Vagina (tissue), 2 donors: ENCODE measurements around the gene ZNF268. TPM values are rescaled to one million over a fixed set of nuclear protein-coding genes. Genes with fewer than 3 reads are reported as not detected.

Experiments used
- DNase-seq, 2 donors: peaks; one replicate each; pipeline ENCODE4 v3.0.0-alpha.2; 2017; ENCODE audit errors: extremely low spot score in 2 of 2
- H3K27ac ChIP-seq: fragments of 200-600 bp; sonication (generic); one replicate; pipeline ENCODE4 v1.5.1; 2019
- H3K27me3 ChIP-seq: fragments of 200-600 bp; sonication (generic); one replicate; pipeline ENCODE4 v1.5.1; 2019
- H3K36me3 ChIP-seq, 2 donors: fragments of 200-600 bp; sonication (generic); one replicate each; pipeline ENCODE4 v1.5.1; 2017 to 2019
- H3K4me1 ChIP-seq: fragments of 200-600 bp; sonication (generic); one replicate; pipeline ENCODE4 v1.5.1; 2019
- H3K4me3 ChIP-seq, 2 donors: fragments of 200-600 bp; sonication (generic); 1 replicate in 1 of 2; 2 replicates in 1 of 2; pipeline ENCODE4 v1.5.1; 2016 to 2019
- H3K9me3 ChIP-seq: fragments of 200-600 bp; sonication (generic); one replicate; pipeline ENCODE4 v1.5.1; 2019
- CTCF ChIP-seq, 3 experiments: fragments of 450-650 bp in 2 of 3; fragments of 200-600 bp in 1 of 3; sonication (generic) in 1 of 3; IDR thresholded peaks; one replicate each; pipeline ENCODE4 v1.5.1; 2017 to 2019; ENCODE audit warnings: antibody characterized with exemption in 3 of 3, mild to moderate bottlenecking in 2 of 3, moderate library complexity in 2 of 3
- POLR2A ChIP-seq, 2 donors: fragments of 450-650 bp; IDR thresholded peaks; one replicate each; pipeline ENCODE4 v1.6.1; 2017; ENCODE audit warnings: antibody characterized with exemption in 2 of 2, mild to moderate bottlenecking in 2 of 2, moderate library complexity in 2 of 2
- POLR2AphosphoS5 ChIP-seq, 2 donors: sonication (generic); formaldehyde crosslinking; IDR thresholded peaks; one replicate each; pipeline ENCODE4 v1.9.0; 2017; ENCODE audit warnings: antibody characterized with exemption in 2 of 2, mild to moderate bottlenecking in 2 of 2, low read depth in 1 of 2; ENCODE audit not compliant: insufficient read depth in 1 of 2
- intact Hi-C: fragments of 100-400 bp; cut with DNase I; formaldehyde crosslinking; loops from one replicate; pipeline ENCODE4 v1.15.1; 2023
- total RNA-seq: library from RNA; depleted of rRNA; stranded (reverse); fragments of >200 nt; gene quantifications from one replicate; pipeline ENCODE4 v1.2.3, GENCODE V29; 2016

The ZNF268 gene
- total RNA-seq, 1 donor from 2014 or later = 9.1 TPM

- Histone ChIP-seq H3K27me3 (no peaks in the 10 kb centered on the region), H3K36me3 (peaks cover 9 to 60% of the 10 kb centered on the region in 2 donors), H3K27ac (no peak overlapping the region), H3K4me1 (no peaks in the 10 kb centered on the region), H3K9me3 (peaks cover 70% of the 10 kb centered on the region), H3K4me3 (no peak overlapping the region)
- no peak for DNase-seq
- TF ChIP-seq CTCF (IDR thresholded peaks at IDR 0.05) = no peak
- no peak for TF ChIP-seq POLR2A (IDR thresholded peaks at IDR 0.05)
- no peak for TF ChIP-seq POLR2AphosphoS5 (IDR thresholded peaks at IDR 0.05; ENCODE audit: insufficient read depth in 1 of 2, low read depth in 1 of 2)
- intact Hi-C loops = no loop called here
These were observed 20.6 kb downstream of the ZNF268 start for GRCh38 chr12:133201888-133202287.

DNA sequence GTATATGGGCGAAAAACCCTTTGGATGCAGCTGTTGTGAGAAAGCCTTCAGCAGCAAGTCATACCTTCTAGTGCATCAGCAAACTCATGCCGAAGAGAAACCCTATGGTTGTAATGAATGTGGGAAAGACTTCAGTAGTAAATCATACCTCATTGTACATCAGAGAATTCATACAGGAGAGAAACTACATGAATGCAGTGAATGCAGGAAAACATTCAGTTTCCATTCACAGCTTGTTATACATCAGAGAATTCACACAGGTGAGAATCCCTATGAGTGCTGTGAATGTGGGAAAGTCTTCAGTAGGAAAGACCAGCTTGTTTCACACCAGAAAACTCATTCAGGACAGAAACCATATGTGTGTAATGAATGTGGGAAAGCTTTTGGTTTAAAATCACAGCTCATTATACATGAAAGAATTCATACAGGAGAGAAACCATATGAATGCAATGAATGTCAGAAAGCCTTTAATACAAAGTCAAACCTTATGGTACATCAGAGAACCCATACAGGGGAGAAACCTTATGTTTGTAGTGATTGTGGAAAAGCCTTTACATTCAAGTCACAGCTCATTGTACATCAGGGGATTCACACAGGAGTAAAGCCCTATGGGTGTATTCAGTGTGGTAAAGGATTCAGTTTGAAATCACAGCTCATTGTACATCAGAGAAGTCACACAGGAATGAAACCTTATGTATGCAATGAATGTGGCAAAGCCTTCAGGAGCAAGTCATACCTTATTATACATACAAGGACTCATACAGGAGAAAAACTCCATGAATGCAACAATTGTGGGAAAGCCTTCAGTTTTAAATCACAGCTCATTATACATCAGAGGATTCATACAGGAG lies 21.4 kb downstream of the ZNF268 start:
- intact Hi-C loops = no loop called here
- Histone ChIP-seq H3K4me3 (peak overlapping the region in 1 of 2 donors; percentile 13), H3K4me1 (no peaks in the 10 kb centered on the region), H3K36me3 (peaks cover 9 to 60% of the 10 kb centered on the region in 2 donors), H3K27ac (no peak overlapping the region), H3K27me3 (no peaks in the 10 kb centered on the region), H3K9me3 (peaks cover 78% of the 10 kb centered on the region)
- DNase-seq = no peak
- TF ChIP-seq CTCF (IDR thresholded peaks at IDR 0.05) (no peak), POLR2A (IDR thresholded peaks at IDR 0.05) (no peak), POLR2AphosphoS5 (IDR thresholded peaks at IDR 0.05; ENCODE audit: insufficient read depth in 1 of 2, low read depth in 1 of 2) (no peak)

DNA sequence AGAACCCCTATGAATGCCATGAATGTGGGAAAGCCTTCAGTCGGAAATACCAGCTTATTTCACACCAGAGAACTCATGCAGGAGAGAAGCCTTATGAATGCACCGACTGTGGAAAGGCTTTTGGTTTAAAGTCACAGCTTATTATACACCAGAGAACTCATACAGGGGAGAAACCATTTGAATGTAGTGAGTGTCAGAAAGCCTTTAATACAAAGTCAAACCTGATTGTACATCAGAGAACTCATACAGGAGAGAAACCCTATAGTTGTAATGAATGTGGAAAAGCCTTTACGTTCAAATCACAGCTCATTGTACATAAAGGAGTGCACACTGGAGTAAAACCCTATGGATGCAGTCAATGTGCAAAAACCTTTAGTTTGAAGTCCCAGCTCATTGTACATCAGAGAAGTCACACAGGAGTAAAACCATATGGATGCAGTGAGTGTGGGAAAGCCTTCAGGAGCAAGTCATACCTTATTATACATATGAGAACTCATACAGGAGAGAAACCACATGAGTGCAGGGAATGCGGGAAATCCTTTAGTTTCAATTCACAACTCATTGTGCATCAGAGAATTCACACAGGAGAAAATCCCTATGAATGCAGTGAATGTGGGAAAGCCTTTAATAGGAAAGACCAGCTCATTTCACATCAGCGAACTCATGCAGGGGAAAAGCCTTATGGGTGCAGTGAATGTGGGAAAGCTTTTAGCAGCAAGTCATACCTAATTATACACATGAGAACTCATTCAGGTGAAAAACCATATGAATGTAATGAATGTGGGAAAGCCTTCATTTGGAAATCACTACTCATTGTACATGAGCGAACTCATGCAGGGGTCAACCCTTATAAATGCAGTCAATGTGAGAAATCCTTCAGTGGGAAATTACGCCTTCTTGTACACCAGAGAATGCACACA lies 22.3 kb downstream of the ZNF268 start:
- Histone ChIP-seq H3K4me1 (no peaks in the 10 kb centered on the region), H3K36me3 (peaks cover 9 to 60% of the 10 kb centered on the region in 2 donors), H3K4me3 (no peak overlapping the region), H3K27me3 (no peaks in the 10 kb centered on the region), H3K27ac (no peak overlapping the region), H3K9me3 (peaks cover 87% of the 10 kb centered on the region)
- DNase-seq = no peak
- intact Hi-C loops = no loop called here
- no peak for TF ChIP-seq POLR2A (IDR thresholded peaks at IDR 0.05)
- no peak for TF ChIP-seq CTCF (IDR thresholded peaks at IDR 0.05)
- TF ChIP-seq POLR2AphosphoS5 (IDR thresholded peaks at IDR 0.05; ENCODE audit: insufficient read depth in 1 of 2, low read depth in 1 of 2) = no peak

GRCh38 chr12:133204264-133204603 lies 22.9 kb downstream of the ZNF268 start:
- H3K36me3 ChIP-seq = peaks cover 9 to 60% of the 10 kb centered on the region in 2 donors
- no peaks in the 10 kb centered on the region for H3K4me1 ChIP-seq
- TF ChIP-seq CTCF (IDR thresholded peaks at IDR 0.05) (no peak), POLR2A (IDR thresholded peaks at IDR 0.05) (no peak), POLR2AphosphoS5 (IDR thresholded peaks at IDR 0.05; ENCODE audit: insufficient read depth in 1 of 2, low read depth in 1 of 2) (no peak)
- no peak for DNase-seq
- no peaks in the 10 kb centered on the region for H3K27me3 ChIP-seq
- H3K4me3 ChIP-seq = no peak overlapping the region
- H3K9me3 ChIP-seq = peaks cover 92% of the 10 kb centered on the region
- intact Hi-C loops = no loop called here
- H3K27ac ChIP-seq = no peak overlapping the region
